Pancreas (tissue), 10 donors: ENCODE data around the gene XRCC3. TPM values are rescaled to one million over a fixed set of nuclear protein-coding genes. Genes with fewer than 3 reads are reported as not detected.

Source experiments
- ATAC-seq, 4 donors: fragments of 200-7000 bp; cut with Tn5 transposase; one replicate each; pipeline versions ENCODE4 v1.8.0 to v1.9.1; 2020; ENCODE audit warnings: mild to moderate bottlenecking in 4 of 4, moderate library complexity in 4 of 4
- DNase-seq, 6 donors: peaks; one replicate each; pipeline ENCODE4 v3.0.0-alpha.2; 2020
- FAIRE-seq: peaks from 2 replicates; lab custom pipeline; 2012; peaks lifted over from hg19 to GRCh38; lab: Jason Lieb, UNC
- H3K27ac ChIP-seq, 4 donors: fragments of 200-600 bp; sonication (generic); 1 replicate in 3 of 4; 2 replicates in 1 of 4; pipeline versions ENCODE4 v1.5.0 to v1.8.0; 2020
- H3K27me3 ChIP-seq, 4 donors: fragments of 200-600 bp; one replicate each; pipeline ENCODE4 v1.8.0; 2021
- H3K36me3 ChIP-seq, 3 donors: fragments of 200-600 bp; sonication (generic) in 1 of 3; one replicate each; pipeline versions ENCODE4 v1.5.0 to v1.8.0; 2020 to 2021
- H3K4me1 ChIP-seq, 3 donors: fragments of 200-600 bp; one replicate each; pipeline ENCODE4 v1.8.0; 2021
- H3K4me3 ChIP-seq, 4 donors: fragments of 200-600 bp; sonication (generic) in 2 of 4; one replicate each; pipeline versions ENCODE4 v1.5.0 to v1.8.0; 2020 to 2021
- H3K9me3 ChIP-seq, 4 donors: fragments of 200-600 bp; one replicate each; pipeline ENCODE4 v1.8.0; 2021
- CTCF ChIP-seq, 4 donors: fragments of 200-600 bp; sonication (generic) in 3 of 4; IDR thresholded peaks; one replicate each; pipeline versions ENCODE4 v1.5.0 to v1.8.0; 2021; ENCODE audit warnings: antibody characterized with exemption in 4 of 4
- WGBS, 2 donors: extraction: QIAGEN DNeasy Blood & Tissue Kit; methylation state at CpG; one replicate each; pipeline ENCODE4 v1.1.7; 2013; 5-methylcytosine and 5-hydroxymethylcytosine counted together
- intact Hi-C, 3 donors: fragments of 100-400 bp; cut with DNase I; formaldehyde crosslinking; loops; one replicate each; pipeline versions ENCODE4 v1.11.1 to v1.14.2; 2022
- polyA plus RNA-seq, 2 donors: library from polyadenylated mRNA; stranded (reverse); fragments of 200-250 nt; gene quantifications; one replicate each; pipeline ENCODE4 v1.2.3, GENCODE V29; 2013
- total RNA-seq, 6 donors: library from RNA; stranded (reverse); fragmentation: NEBNext Ultra II Directional in 4 of 6; extraction: Animal tissue kit (Norgen Biotek cat#: 25700) in 4 of 6; gene quantifications; one replicate each; pipeline versions ENCODE4 v1.2.1 to v1.2.4, GENCODE V29; 2021 to 2023
- donor health status: healthy with polysubstance abuse.
- donor health status: DM: no; HTN: no; CAD: no; lungs with moderate emphysema.
- donor health status: DM: no; HTN: no; CAD: no.
- donor health status: control.
- donor health status: control.
- donor health status: Bipolar disorder and iron deficiency.
- donor health status: DM: yes; HTN: yes; CAD: no.
- donor health status: DM: no; HTN: no; CAD: no.
- donor health status: DM: no; HTN: no; CAD: no.
- donor health status: DM: yes; HTN: yes; CAD: no.

The XRCC3 gene
- total and polyA plus RNA-seq, 8 donors = 1.7 to 5.2 (median 3.0) TPM

GRCh38 chr14:103736546-103737431, 21.5 kb upstream of the XRCC3 start:
- Histone ChIP-seq H3K4me3 (no peak overlapping the region), H3K36me3 (peaks cover 0 to 56% (median 12%) of the 10 kb centered on the region in 3 donors), H3K4me1 (no peaks in the 10 kb centered on the region), H3K27ac (no peak overlapping the region), H3K27me3 (no peaks in the 10 kb centered on the region), H3K9me3 (no peaks in the 10 kb centered on the region)
- no peak for TF ChIP-seq CTCF (IDR thresholded peaks at IDR 0.05)
- WGBS, 2 donors = 79 to 87% methylated on average over 10 of the region's 10 CpGs
- peak in 2 of 6 donors; percentile 6 to 21 for DNase-seq
- intact Hi-C loops = loop anchor here in 1 of 3 donors (10.0 kb wide), 1 partner anchor 178 kb away; no protein-coding TSS in a partner anchor
- FAIRE-seq = no peak
- ATAC-seq = no peak

- no peak overlapping the region for H3K4me3 ChIP-seq
- WGBS, 2 donors = 89 to 90% methylated on average over 22 of the region's 22 CpGs
- no peak for FAIRE-seq
Observed at GRCh38 chr14:103735815-103736545, 20.7 kb upstream of the XRCC3 start.

GRCh38 chr14:103735439-103735814, 20.2 kb upstream of the XRCC3 start:
- Histone ChIP-seq H3K27ac (no peak overlapping the region), H3K4me1 (peaks cover under 1 to 1% (median 1%) of the 10 kb centered on the region in 3 donors), H3K27me3 (no peaks in the 10 kb centered on the region), H3K36me3 (peaks cover 0 to 51% (median 12%) of the 10 kb centered on the region in 3 donors), H3K4me3 (no peak overlapping the region), H3K9me3 (no peaks in the 10 kb centered on the region)
- ATAC-seq (no peak), FAIRE-seq (no peak), DNase-seq (peak in 2 of 6 donors; percentile 49)
- 68 to 79% methylated on average over 7 of the region's 7 CpGs for WGBS, 2 donors
- no peak for TF ChIP-seq CTCF (IDR thresholded peaks at IDR 0.05)
- intact Hi-C loops = loop anchor here in 1 of 3 donors (10.0 kb wide), 1 partner anchor 179 kb away; no protein-coding TSS in a partner anchor

More at GRCh38 chr14:103735815-103736545, 20.7 kb upstream of the XRCC3 start:
- ATAC-seq (no peak), DNase-seq (peak in 1 of 6 donors; percentile 51)
- intact Hi-C loops = loop anchor here in 1 of 3 donors (10.0 kb wide), 1 partner anchor 179 kb away; no protein-coding TSS in a partner anchor
- no peaks in the 10 kb centered on the region for H3K4me1 ChIP-seq
- no peaks in the 10 kb centered on the region for H3K27me3 ChIP-seq
- H3K27ac ChIP-seq = no peak overlapping the region
- no peak for TF ChIP-seq CTCF (IDR thresholded peaks at IDR 0.05)
- H3K9me3 ChIP-seq = no peaks in the 10 kb centered on the region
- H3K36me3 ChIP-seq = peaks cover 0 to 56% (median 12%) of the 10 kb centered on the region in 3 donors

- intact Hi-C loops = loop anchor here in 1 of 3 donors (10.0 kb wide), 1 partner anchor 180 kb away; no protein-coding TSS in a partner anchor
- Histone ChIP-seq H3K9me3 (no peaks in the 10 kb centered on the region), H3K4me3 (no peak overlapping the region), H3K27me3 (no peaks in the 10 kb centered on the region), H3K27ac (no peak overlapping the region), H3K4me1 (peaks cover 5% of the 10 kb centered on the region in 3 donors), H3K36me3 (peaks cover 0 to 47% (median 12%) of the 10 kb centered on the region in 3 donors)
- TF ChIP-seq CTCF (IDR thresholded peaks at IDR 0.05) = no peak
- peak in 1 of 6 donors; percentile 29 for DNase-seq
- WGBS, 2 donors = 85% methylated on average over 12 of the region's 12 CpGs
- ATAC-seq = no peak
- no peak for FAIRE-seq
Observed at GRCh38 chr14:103735022-103735421, 19.8 kb upstream of the XRCC3 start.
